Neuronal stem cell (in vitro differentiated cells): Measurements from ENCODE around the gene ARF1. TPM values are rescaled to one million over a fixed set of nuclear protein-coding genes. Genes with fewer than 3 reads are reported as not detected.

ENCODE experiments used
- small RNA-seq: library from polyadenylated mRNA; stranded (forward); fragments of <200 nt; extraction: miRNeasy Mini kit (QIAGEN cat#:217004); gene quantifications from one replicate; pipeline ENCODE3, GENCODE V24; 2013; ENCODE audit not compliant: insufficient read depth

ARF1 gene

Small RNA genes lying within 50 kb of the gene (small RNA-seq; reads per million reads assigned to genes)
- gene AL359510.1 = not detected
